HepG2 (cell line): ENCODE results near the gene DNAJC7. TPM values are rescaled to one million over a fixed set of nuclear protein-coding genes. Genes with fewer than 3 reads are reported as not detected.
A peak's percentile ranks its signal among the peaks of the same experiment; 100 is the strongest.

ENCODE experiments used
- BORCS8-MEF2B ChIP-seq: sonication (generic); formaldehyde crosslinking; IDR thresholded peaks from 2 replicates; pipeline ENCODE4 v1.8.0; 2022; ENCODE audit warnings: mild to moderate bottlenecking, missing genetic modification reagents
- IRF2 ChIP-seq: IDR thresholded peaks from 2 replicates; pipeline ENCODE4 v1.6.1; 2018; ENCODE audit warnings: missing genetic modification reagents, missing compliant biosample characterization
- KDM5A ChIP-seq: fragments of 200-600 bp; sonication (generic); IDR thresholded peaks from 2 replicates; pipeline ENCODE4 v1.7.0; 2018; ENCODE audit warnings: antibody characterized with exemption, mild to moderate bottlenecking, low read length, borderline replicate concordance
- KDM5B ChIP-seq: sonication (generic); formaldehyde crosslinking; IDR thresholded peaks from 2 replicates; pipeline ENCODE4 v1.4.0; 2020; ENCODE audit warnings: missing genetic modification reagents, mild to moderate bottlenecking, borderline replicate concordance
- RBAK ChIP-seq: sonication (generic); formaldehyde crosslinking; IDR thresholded peaks from 2 replicates; pipeline ENCODE4 v1.5.1; 2020; ENCODE audit warnings: mild to moderate bottlenecking, missing genetic modification reagents
- SIN3A ChIP-seq: IDR thresholded peaks from 2 replicates; pipeline ENCODE4 v1.6.1; 2011; ENCODE audit warnings: low read depth, mild to moderate bottlenecking, control low read depth, low read length, borderline replicate concordance
- TAF1 ChIP-seq: sonication (generic); formaldehyde crosslinking; IDR thresholded peaks from 2 replicates; pipeline ENCODE4 v1.4.0; 2020; ENCODE audit warnings: missing genetic modification reagents
- U2AF2 ChIP-seq: fragments of 200-400 bp; formaldehyde crosslinking; IDR thresholded peaks from 2 replicates; pipeline ENCODE4 v1.6.1; 2017; ENCODE audit warnings: low read depth, mild to moderate bottlenecking, low read length
- ZFP36L2 ChIP-seq: sonication (generic); formaldehyde crosslinking; IDR thresholded peaks from 2 replicates; pipeline ENCODE4 v1.4.0; 2020; ENCODE audit warnings: missing genetic modification reagents
- ZNF124 ChIP-seq: sonication (generic); formaldehyde crosslinking; IDR thresholded peaks from 2 replicates; pipeline ENCODE4 v1.4.0; 2020; ENCODE audit warnings: missing genetic modification reagents
- ZNF44 ChIP-seq: sonication (generic); formaldehyde crosslinking; IDR thresholded peaks from 2 replicates; pipeline ENCODE4 v1.5.1; 2020; ENCODE audit warnings: mild to moderate bottlenecking, missing genetic modification reagents
- ZNF747 ChIP-seq: sonication (generic); formaldehyde crosslinking; IDR thresholded peaks from 2 replicates; pipeline ENCODE4 v1.8.1; 2023; ENCODE audit warnings: missing genetic modification reagents, mild to moderate bottlenecking, borderline replicate concordance
- polyA plus RNA-seq, 8 experiments: library from polyadenylated mRNA; depleted of rRNA in 3 of 8; stranded (reverse) in 7 of 8; unstranded in 1 of 8; fragments of >200 nt; fragmentation: Illumina TruSeq in 4 of 8; extraction: Trizol in 4 of 8; gene quantifications; 2 replicates each; pipeline versions ENCODE4 v1.2.1 to v1.2.3, GENCODE V29; 2011 to 2016; ENCODE audit warnings: low read depth in 4 of 8, missing spikeins in 1 of 8, mixed read lengths in 1 of 8; ENCODE audit not compliant: insufficient read depth in 1 of 8
- total RNA-seq, 5 experiments: library from RNA; depleted of rRNA; stranded (reverse); fragments of >200 nt; fragmentation: Illumina TruSeq; extraction: Trizol; gene quantifications; 2 replicates each; pipeline ENCODE4 v1.2.3, GENCODE V29; 2016; ENCODE audit warnings: low read depth in 1 of 5
- TF ChIP-seq, protein P1 (sequence below): sonication (generic); formaldehyde crosslinking; IDR thresholded peaks from 2 replicates; pipeline ENCODE4 v1.4.0; 2020; ENCODE audit warnings: missing genetic modification reagents
- TF ChIP-seq, protein P2 (sequence below): IDR thresholded peaks from 2 replicates; pipeline ENCODE4 v1.6.1; 2016
- TF ChIP-seq, protein P3 (sequence below): sonication (generic); formaldehyde crosslinking; IDR thresholded peaks from 2 replicates; pipeline ENCODE4 v1.5.0; 2020; ENCODE audit warnings: missing genetic modification reagents, mild to moderate bottlenecking, borderline replicate concordance
- TF ChIP-seq, protein P4 (sequence below): sonication (generic); formaldehyde crosslinking; IDR thresholded peaks from 2 replicates; pipeline ENCODE4 v1.9.0; 2021; ENCODE audit warnings: missing genetic modification reagents, borderline replicate concordance
- TF ChIP-seq, protein P5 (sequence below): sonication (generic); formaldehyde crosslinking; IDR thresholded peaks from 2 replicates; pipeline ENCODE4 v1.4.0; 2020; ENCODE audit warnings: missing genetic modification reagents
- TF ChIP-seq, protein P6 (sequence below): sonication (generic); formaldehyde crosslinking; IDR thresholded peaks from 2 replicates; pipeline ENCODE4 v1.4.0; 2020; ENCODE audit warnings: low read depth, missing genetic modification reagents

DNAJC7 gene
- total and polyA plus RNA-seq, 2 of the 13 experiments (the other 11 are each of a cell fraction or from before 2014, with no cell fraction given): 47.7 to 132 TPM

DNA sequence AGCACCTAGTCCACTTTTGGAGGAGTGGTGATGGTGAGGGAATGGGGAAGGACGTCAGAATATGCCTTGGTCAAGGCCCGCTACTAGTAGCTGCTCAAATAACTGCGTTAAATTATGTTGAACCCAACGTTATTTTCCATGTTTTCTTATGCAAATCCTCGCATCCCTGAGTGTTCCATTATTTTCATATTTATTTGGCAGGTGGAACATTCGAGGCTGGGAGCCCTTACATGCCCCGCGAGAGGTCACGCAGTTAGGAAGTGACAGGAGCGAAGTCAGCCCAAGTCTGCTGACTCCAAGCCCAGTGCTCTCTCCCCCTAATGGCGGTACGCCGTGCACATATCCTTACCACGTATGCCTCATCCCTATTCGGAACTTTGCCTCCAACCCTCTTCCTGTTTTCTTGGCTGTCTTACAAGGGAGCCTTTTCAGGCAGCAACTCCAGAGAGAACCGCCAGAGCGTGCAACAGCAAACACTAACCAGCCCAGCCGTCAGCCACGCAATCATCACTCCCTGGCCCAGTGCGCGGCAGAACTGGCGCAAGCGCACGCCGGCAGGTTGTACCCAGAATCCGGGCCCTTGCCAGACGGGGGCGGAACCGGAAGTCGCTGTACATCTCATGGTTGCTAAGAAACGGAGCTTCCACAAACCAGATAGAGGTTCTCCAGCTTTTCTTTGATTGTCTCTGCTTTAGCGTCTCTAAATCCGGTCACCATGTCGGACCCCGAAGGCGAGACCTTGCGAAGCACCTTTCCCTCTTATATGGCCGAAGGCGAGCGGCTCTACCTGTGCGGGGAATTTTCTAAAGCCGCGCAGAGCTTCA lies 87.0 kb downstream of the DNAJC7 start, which contains the start of gene ODAD4 (continued):
- no peak for TF ChIP-seq U2AF2
- TF ChIP-seq ZFP36L2 (CRISPR knock-in tag): no peak
- TF ChIP-seq BORCS8-MEF2B (CRISPR knock-in tag): 0 out of 2 replicates have a peak, but pooled peaks have one; percentile 83
- TF ChIP-seq, protein P1, sequence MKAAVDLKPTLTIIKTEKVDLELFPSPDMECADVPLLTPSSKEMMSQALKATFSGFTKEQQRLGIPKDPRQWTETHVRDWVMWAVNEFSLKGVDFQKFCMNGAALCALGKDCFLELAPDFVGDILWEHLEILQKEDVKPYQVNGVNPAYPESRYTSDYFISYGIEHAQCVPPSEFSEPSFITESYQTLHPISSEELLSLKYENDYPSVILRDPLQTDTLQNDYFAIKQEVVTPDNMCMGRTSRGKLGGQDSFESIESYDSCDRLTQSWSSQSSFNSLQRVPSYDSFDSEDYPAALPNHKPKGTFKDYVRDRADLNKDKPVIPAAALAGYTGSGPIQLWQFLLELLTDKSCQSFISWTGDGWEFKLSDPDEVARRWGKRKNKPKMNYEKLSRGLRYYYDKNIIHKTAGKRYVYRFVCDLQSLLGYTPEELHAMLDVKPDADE: 0 out of 2 replicates have a peak, but pooled peaks have one; percentile 59
- peak; percentile 91 for TF ChIP-seq KDM5B (CRISPR knock-in tag)
- 0 out of 2 replicates have a peak, but pooled peaks have one; percentile 72 for TF ChIP-seq RBAK (CRISPR knock-in tag)
- TF ChIP-seq ZNF124 (CRISPR knock-in tag): peak; percentile 69; the same call in 1 of the 2 replicates
- TF ChIP-seq, protein P2, sequence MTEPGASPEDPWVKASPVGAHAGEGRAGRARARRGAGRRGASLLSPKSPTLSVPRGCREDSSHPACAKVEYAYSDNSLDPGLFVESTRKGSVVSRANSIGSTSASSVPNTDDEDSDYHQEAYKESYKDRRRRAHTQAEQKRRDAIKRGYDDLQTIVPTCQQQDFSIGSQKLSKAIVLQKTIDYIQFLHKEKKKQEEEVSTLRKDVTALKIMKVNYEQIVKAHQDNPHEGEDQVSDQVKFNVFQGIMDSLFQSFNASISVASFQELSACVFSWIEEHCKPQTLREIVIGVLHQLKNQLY: peak; percentile 96
- peak; percentile 92; the same call in 1 of the 2 replicates for TF ChIP-seq ZNF747 (CRISPR knock-in tag)
- TF ChIP-seq KDM5A: no peak
- peak; percentile 79; the same call in 1 of the 2 replicates for TF ChIP-seq ZNF44 (CRISPR knock-in tag)
- peak; percentile 91 for TF ChIP-seq IRF2 (CRISPR knock-in tag)
- TF ChIP-seq SIN3A: peak; percentile 56; the same call in 1 of the 2 replicates
- TF ChIP-seq, protein P3, sequence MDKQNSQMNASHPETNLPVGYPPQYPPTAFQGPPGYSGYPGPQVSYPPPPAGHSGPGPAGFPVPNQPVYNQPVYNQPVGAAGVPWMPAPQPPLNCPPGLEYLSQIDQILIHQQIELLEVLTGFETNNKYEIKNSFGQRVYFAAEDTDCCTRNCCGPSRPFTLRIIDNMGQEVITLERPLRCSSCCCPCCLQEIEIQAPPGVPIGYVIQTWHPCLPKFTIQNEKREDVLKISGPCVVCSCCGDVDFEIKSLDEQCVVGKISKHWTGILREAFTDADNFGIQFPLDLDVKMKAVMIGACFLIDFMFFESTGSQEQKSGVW (CRISPR knock-in tag): no peak
- TF ChIP-seq, protein P4, sequence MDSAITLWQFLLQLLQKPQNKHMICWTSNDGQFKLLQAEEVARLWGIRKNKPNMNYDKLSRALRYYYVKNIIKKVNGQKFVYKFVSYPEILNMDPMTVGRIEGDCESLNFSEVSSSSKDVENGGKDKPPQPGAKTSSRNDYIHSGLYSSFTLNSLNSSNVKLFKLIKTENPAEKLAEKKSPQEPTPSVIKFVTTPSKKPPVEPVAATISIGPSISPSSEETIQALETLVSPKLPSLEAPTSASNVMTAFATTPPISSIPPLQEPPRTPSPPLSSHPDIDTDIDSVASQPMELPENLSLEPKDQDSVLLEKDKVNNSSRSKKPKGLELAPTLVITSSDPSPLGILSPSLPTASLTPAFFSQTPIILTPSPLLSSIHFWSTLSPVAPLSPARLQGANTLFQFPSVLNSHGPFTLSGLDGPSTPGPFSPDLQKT: no peak
- TF ChIP-seq TAF1 (CRISPR knock-in tag): peak; percentile 85
- TF ChIP-seq, protein P5, sequence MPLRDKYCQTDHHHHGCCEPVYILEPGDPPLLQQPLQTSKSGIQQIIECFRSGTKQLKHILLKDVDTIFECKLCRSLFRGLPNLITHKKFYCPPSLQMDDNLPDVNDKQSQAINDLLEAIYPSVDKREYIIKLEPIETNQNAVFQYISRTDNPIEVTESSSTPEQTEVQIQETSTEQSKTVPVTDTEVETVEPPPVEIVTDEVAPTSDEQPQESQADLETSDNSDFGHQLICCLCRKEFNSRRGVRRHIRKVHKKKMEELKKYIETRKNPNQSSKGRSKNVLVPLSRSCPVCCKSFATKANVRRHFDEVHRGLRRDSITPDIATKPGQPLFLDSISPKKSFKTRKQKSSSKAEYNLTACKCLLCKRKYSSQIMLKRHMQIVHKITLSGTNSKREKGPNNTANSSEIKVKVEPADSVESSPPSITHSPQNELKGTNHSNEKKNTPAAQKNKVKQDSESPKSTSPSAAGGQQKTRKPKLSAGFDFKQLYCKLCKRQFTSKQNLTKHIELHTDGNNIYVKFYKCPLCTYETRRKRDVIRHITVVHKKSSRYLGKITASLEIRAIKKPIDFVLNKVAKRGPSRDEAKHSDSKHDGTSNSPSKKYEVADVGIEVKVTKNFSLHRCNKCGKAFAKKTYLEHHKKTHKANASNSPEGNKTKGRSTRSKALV (CRISPR knock-in tag): peak; percentile 93
- TF ChIP-seq, protein P6, sequence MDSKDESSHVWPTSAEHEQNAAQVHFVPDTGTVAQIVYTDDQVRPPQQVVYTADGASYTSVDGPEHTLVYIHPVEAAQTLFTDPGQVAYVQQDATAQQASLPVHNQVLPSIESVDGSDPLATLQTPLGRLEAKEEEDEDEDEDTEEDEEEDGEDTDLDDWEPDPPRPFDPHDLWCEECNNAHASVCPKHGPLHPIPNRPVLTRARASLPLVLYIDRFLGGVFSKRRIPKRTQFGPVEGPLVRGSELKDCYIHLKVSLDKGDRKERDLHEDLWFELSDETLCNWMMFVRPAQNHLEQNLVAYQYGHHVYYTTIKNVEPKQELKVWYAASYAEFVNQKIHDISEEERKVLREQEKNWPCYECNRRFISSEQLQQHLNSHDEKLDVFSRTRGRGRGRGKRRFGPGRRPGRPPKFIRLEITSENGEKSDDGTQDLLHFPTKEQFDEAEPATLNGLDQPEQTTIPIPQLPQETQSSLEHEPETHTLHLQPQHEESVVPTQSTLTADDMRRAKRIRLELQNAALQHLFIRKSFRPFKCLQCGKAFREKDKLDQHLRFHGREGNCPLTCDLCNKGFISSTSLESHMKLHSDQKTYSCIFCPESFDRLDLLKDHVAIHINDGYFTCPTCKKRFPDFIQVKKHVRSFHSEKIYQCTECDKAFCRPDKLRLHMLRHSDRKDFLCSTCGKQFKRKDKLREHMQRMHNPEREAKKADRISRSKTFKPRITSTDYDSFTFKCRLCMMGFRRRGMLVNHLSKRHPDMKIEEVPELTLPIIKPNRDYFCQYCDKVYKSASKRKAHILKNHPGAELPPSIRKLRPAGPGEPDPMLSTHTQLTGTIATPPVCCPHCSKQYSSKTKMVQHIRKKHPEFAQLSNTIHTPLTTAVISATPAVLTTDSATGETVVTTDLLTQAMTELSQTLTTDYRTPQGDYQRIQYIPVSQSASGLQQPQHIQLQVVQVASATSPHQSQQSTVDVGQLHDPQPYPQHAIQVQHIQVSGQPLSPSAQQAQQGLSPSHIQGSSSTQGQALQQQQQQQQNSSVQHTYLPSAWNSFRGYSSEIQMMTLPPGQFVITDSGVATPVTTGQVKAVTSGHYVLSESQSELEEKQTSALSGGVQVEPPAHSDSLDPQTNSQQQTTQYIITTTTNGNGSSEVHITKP (CRISPR knock-in tag): peak; percentile 43; the same call in 1 of the 2 replicates
